Panc1 (cell line): ENCODE data around the gene ADGRV1.

Experiments
- CTCF ChIP-seq: fragments of 450-650 bp; IDR thresholded peaks from 2 replicates; pipeline ENCODE4 v1.5.1; 2017; ENCODE audit warnings: mild to moderate bottlenecking
- REST ChIP-seq, 2 experiments: IDR thresholded peaks; 2 replicates each; pipeline ENCODE4 v1.6.1; 2011 to 2012; ENCODE audit warnings: low read depth in 2 of 2, control low read depth in 1 of 2, low read length in 1 of 2, mild to moderate bottlenecking in 1 of 2, moderate library complexity in 1 of 2; ENCODE audit not compliant: insufficient read depth in 1 of 2

- TF ChIP-seq CTCF, result no peak
- TF ChIP-seq REST (IDR thresholded peaks at IDR 0.05; ENCODE audit: insufficient read depth in 1 of 2, low read depth in 2 of 2, low read length in 1 of 2), result no peak
Observed at GRCh38 chr5:91132550-91132949, 574.0 kb downstream of the ADGRV1 start.
